ENCODE measurements around the gene ENDOD1. TPM values are rescaled to one million over a fixed set of nuclear protein-coding genes. Genes with fewer than 3 reads are reported as not detected.

The ENDOD1 gene
- total and polyA plus RNA-seq, 2 donors from 2014 or later: 19.3 to 69.0 TPM

GRCh38 chr11:95097209-95097608 is 7.6 kb downstream of the ENDOD1 start:
- Histone ChIP-seq H3K4me3 (ENCODE audit: low read length in 3 of 3) (no peak overlapping the region), H3K27me3 (ENCODE audit: control insufficient read depth, insufficient read depth, low read length) (no peaks in the 10 kb centered on the region), H3K36me3 (ENCODE audit: control insufficient read depth in 2 of 3, insufficient read depth in 3 of 3, low read length in 3 of 3) (no peaks in the 10 kb centered on the region), H3K9ac (ENCODE audit: low read length in 3 of 3) (no peak overlapping the region), H3K4me1 (ENCODE audit: control insufficient read depth in 2 of 3, insufficient read depth in 2 of 3, low read depth in 1 of 3, low read length in 3 of 3) (peaks cover 0 to 12% (median 5%) of the 10 kb centered on the region in 3 donors), H3K9me3 (ENCODE audit: control insufficient read depth in 2 of 3, insufficient read depth in 1 of 3, low read length in 3 of 3) (no peaks in the 10 kb centered on the region), H3K27ac (ENCODE audit: low read depth in 2 of 2, low read length in 2 of 2) (no peak overlapping the region)
- FAIRE-seq: no peak
- TF ChIP-seq CTCF (IDR thresholded peaks at IDR 0.05; ENCODE audit: borderline replicate concordance, extremely low read depth, insufficient read depth): no peak
- no peak for DNase-seq
- intact Hi-C loops (cut with DNase I): no loop called here

- no peak overlapping the region for H3K9ac ChIP-seq (ENCODE audit: low read length in 3 of 3)
- DNase-seq: no peak
- no peak overlapping the region for H3K27ac ChIP-seq (ENCODE audit: low read depth in 2 of 2, low read length in 2 of 2)
- H3K4me3 ChIP-seq (ENCODE audit: low read length in 3 of 3): no peak overlapping the region
- TF ChIP-seq CTCF (IDR thresholded peaks at IDR 0.05; ENCODE audit: borderline replicate concordance, extremely low read depth, insufficient read depth): no peak
- no peaks in the 10 kb centered on the region for H3K9me3 ChIP-seq (ENCODE audit: control insufficient read depth in 2 of 3, insufficient read depth in 1 of 3, low read length in 3 of 3)
- no peaks in the 10 kb centered on the region for H3K27me3 ChIP-seq (ENCODE audit: control insufficient read depth, insufficient read depth, low read length)
- H3K36me3 ChIP-seq (ENCODE audit: control insufficient read depth in 2 of 3, insufficient read depth in 3 of 3, low read length in 3 of 3): no peaks in the 10 kb centered on the region
- intact Hi-C loops (cut with DNase I): no loop called here
- no peak for FAIRE-seq
- H3K4me1 ChIP-seq (ENCODE audit: control insufficient read depth in 2 of 3, insufficient read depth in 2 of 3, low read depth in 1 of 3, low read length in 3 of 3): no peaks in the 10 kb centered on the region
Measured at GRCh38 chr11:95098826-95099225, 9.2 kb downstream of the ENDOD1 start.

GRCh38 chr11:95100191-95100648 is 10.6 kb downstream of the ENDOD1 start:
- DNase-seq: no peak
- no peak for TF ChIP-seq CTCF (IDR thresholded peaks at IDR 0.05; ENCODE audit: borderline replicate concordance, extremely low read depth, insufficient read depth)
- Histone ChIP-seq H3K27me3 (ENCODE audit: control insufficient read depth, insufficient read depth, low read length) (no peaks in the 10 kb centered on the region), H3K27ac (ENCODE audit: low read depth in 2 of 2, low read length in 2 of 2) (no peak overlapping the region), H3K4me1 (ENCODE audit: control insufficient read depth in 2 of 3, insufficient read depth in 2 of 3, low read depth in 1 of 3, low read length in 3 of 3) (no peaks in the 10 kb centered on the region), H3K4me3 (ENCODE audit: low read length in 3 of 3) (no peak overlapping the region), H3K9ac (ENCODE audit: low read length in 3 of 3) (no peak overlapping the region), H3K9me3 (ENCODE audit: control insufficient read depth in 2 of 3, insufficient read depth in 1 of 3, low read length in 3 of 3) (no peaks in the 10 kb centered on the region), H3K36me3 (ENCODE audit: control insufficient read depth in 2 of 3, insufficient read depth in 3 of 3, low read length in 3 of 3) (no peaks in the 10 kb centered on the region)
- no peak for FAIRE-seq
- intact Hi-C loops (cut with DNase I): no loop called here

GRCh38 chr11:95100856-95101507 is 11.3 kb downstream of the ENDOD1 start:
- Histone ChIP-seq H3K27ac (ENCODE audit: low read depth in 2 of 2, low read length in 2 of 2) (no peak overlapping the region), H3K4me1 (ENCODE audit: control insufficient read depth in 2 of 3, insufficient read depth in 2 of 3, low read depth in 1 of 3, low read length in 3 of 3) (no peaks in the 10 kb centered on the region), H3K9me3 (ENCODE audit: control insufficient read depth in 2 of 3, insufficient read depth in 1 of 3, low read length in 3 of 3) (no peaks in the 10 kb centered on the region), H3K9ac (ENCODE audit: low read length in 3 of 3) (no peak overlapping the region), H3K36me3 (ENCODE audit: control insufficient read depth in 2 of 3, insufficient read depth in 3 of 3, low read length in 3 of 3) (no peaks in the 10 kb centered on the region), H3K4me3 (ENCODE audit: low read length in 3 of 3) (no peak overlapping the region), H3K27me3 (ENCODE audit: control insufficient read depth, insufficient read depth, low read length) (no peaks in the 10 kb centered on the region)
- intact Hi-C loops (cut with DNase I): no loop called here
- DNase-seq: no peak
- TF ChIP-seq CTCF (IDR thresholded peaks at IDR 0.05; ENCODE audit: borderline replicate concordance, extremely low read depth, insufficient read depth): no peak
- FAIRE-seq: no peak

All from kidney (tissue), 14 donors.